Fibroblast of lung (primary cell): ENCODE measurements around the gene RBM38.

Experiments used
- CTCF ChIP-seq, 2 donors: IDR thresholded peaks in 1 of 2; conservative IDR thresholded peaks in 1 of 2; 1 replicate in 1 of 2; 2 replicates in 1 of 2; pipeline ENCODE4 v1.5.1; 2011 to 2012; ENCODE audit warnings: low read length in 2 of 2, control low read depth in 1 of 2, inconsistent platforms in 1 of 2, low read depth in 1 of 2, mild to moderate bottlenecking in 1 of 2
- EZH2 ChIP-seq: IDR thresholded peaks from 2 replicates; pipeline ENCODE4 v1.5.1; 2012; ENCODE audit warnings: low read length, control low read depth, mild to moderate bottlenecking; ENCODE audit errors: missing control alignments

GRCh38 chr20:57386762-57387161 is 4.4 kb upstream of the RBM38 start:
- TF ChIP-seq CTCF (conservative IDR thresholded peaks at IDR 0.05 in 1 of 2, IDR thresholded peaks at IDR 0.05 in 1 of 2; ENCODE audit: low read depth in 1 of 2, low read length in 2 of 2) (no peak), EZH2 (no peak)
